Thyroid gland (tissue), 4 donors: ENCODE measurements around the gene ZNF474.

Experiments
- CTCF ChIP-seq, 6 experiments: fragments of 200-600 bp in 3 of 6; fragments of 450-650 bp in 3 of 6; sonication (generic) in 3 of 6; IDR thresholded peaks; one replicate each; pipeline ENCODE4 v1.5.1; 2016 to 2019; ENCODE audit warnings: antibody characterized with exemption in 6 of 6, mild to moderate bottlenecking in 2 of 6, inconsistent platforms in 1 of 6, moderate library complexity in 1 of 6
- POLR2A ChIP-seq, 2 donors: fragments of 450-650 bp; IDR thresholded peaks; one replicate each; pipeline ENCODE4 v1.6.1; 2017; ENCODE audit warnings: antibody characterized with exemption in 2 of 2, mild to moderate bottlenecking in 2 of 2, moderate library complexity in 1 of 2

- TF ChIP-seq POLR2A (IDR thresholded peaks at IDR 0.05) (no peak), CTCF (IDR thresholded peaks at IDR 0.05) (no peak)
Observed at GRCh38 chr5:122102825-122103224, 26.5 kb upstream of the ZNF474 start.
